HFFc6 (cell line): Measurements from ENCODE around the gene OTOGL. TPM values are rescaled to one million over a fixed set of nuclear protein-coding genes. Genes with fewer than 3 reads are reported as not detected.

Experiments
- DNase-seq: peaks from one replicate; pipeline ENCODE4 v3.0.0-alpha.2; 2018
- H3K27ac Mint-ChIP-seq: 2 replicates; pipeline ENCODE4 v1.8.0; 2020; ENCODE audit warnings: mild to moderate bottlenecking, mixed read lengths
- H3K27me3 Mint-ChIP-seq: 2 replicates; pipeline ENCODE4 v1.8.0; 2021; ENCODE audit warnings: mild to moderate bottlenecking, moderate library complexity, mixed read lengths; ENCODE audit not compliant: insufficient read depth
- H3K36me3 Mint-ChIP-seq: 2 replicates; pipeline ENCODE4 v1.8.0; 2021; ENCODE audit warnings: low read depth, mixed read lengths
- H3K4me1 Mint-ChIP-seq: 2 replicates; pipeline ENCODE4 v1.8.0; 2020; ENCODE audit warnings: low read depth, mixed read lengths
- H3K4me3 Mint-ChIP-seq: 2 replicates; pipeline ENCODE4 v1.8.0; 2020; ENCODE audit warnings: mild to moderate bottlenecking, moderate library complexity, mixed read lengths
- H3K9me3 Mint-ChIP-seq: 2 replicates; pipeline ENCODE4 v1.8.0; 2020; ENCODE audit warnings: mild to moderate bottlenecking, mixed read lengths
- CTCF ChIP-seq: fragments of 200-600 bp; sonication (generic); IDR thresholded peaks from 2 replicates; pipeline ENCODE4 v1.5.0; 2021; ENCODE audit warnings: antibody characterized with exemption, mild to moderate bottlenecking
- total RNA-seq, 6 experiments: library from RNA; stranded (reverse); fragmentation: NEBNext Ultra II Directional; extraction: Animal tissue kit (Norgen Biotek cat#: 25700); gene quantifications; 2 replicates in 1 of 6; 3 replicates in 5 of 6; pipeline ENCODE4 v1.2.3, GENCODE V29; 2021

The OTOGL gene
- total RNA-seq, 6 experiments from 2014 or later = 0.12 to 0.32 (median 0.20) TPM

- H3K27ac Mint-ChIP-seq = peak overlapping the region; percentile 17; the same call in 1 of the 2 replicates
- no peak for TF ChIP-seq CTCF
- H3K36me3 Mint-ChIP-seq = no peaks in the 10 kb centered on the region
- no peak overlapping the region for H3K4me3 Mint-ChIP-seq
- peak; percentile 10 for DNase-seq
- H3K4me1 Mint-ChIP-seq = peaks cover under 1% of the 10 kb centered on the region; the same call in 1 of the 2 replicates
- no peaks in the 10 kb centered on the region for H3K9me3 Mint-ChIP-seq
- no peaks in the 10 kb centered on the region; the same call in 1 of the 2 replicates for H3K27me3 Mint-ChIP-seq
Observed at GRCh38 chr12:80364056-80364455, 264.7 kb downstream of the OTOGL start.

DNA sequence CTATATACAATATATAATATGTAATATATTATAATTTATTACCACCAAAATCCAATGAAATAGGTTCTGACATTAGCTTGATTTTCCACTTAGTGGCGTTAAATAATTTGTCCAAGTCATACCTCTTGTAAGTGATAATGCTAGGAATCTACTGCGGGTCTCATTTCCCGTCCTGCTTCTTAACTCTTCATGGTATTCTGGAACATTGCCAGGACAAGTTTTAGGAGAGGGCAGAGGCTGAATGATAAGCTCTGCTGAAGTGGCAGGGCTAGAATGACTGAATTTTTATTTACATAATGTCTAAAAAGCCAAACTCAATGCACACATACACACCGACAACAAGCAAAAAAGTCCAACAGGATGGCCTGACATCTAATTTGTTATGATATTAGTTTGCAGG is 274.3 kb downstream of the OTOGL start:
- no peaks in the 10 kb centered on the region for H3K27me3 Mint-ChIP-seq
- no peaks in the 10 kb centered on the region for H3K9me3 Mint-ChIP-seq
- TF ChIP-seq CTCF = no peak
- no peak overlapping the region for H3K4me3 Mint-ChIP-seq
- no peaks in the 10 kb centered on the region for H3K36me3 Mint-ChIP-seq
- no peak for DNase-seq
- H3K27ac Mint-ChIP-seq = no peak overlapping the region
- peaks cover 5% of the 10 kb centered on the region; the same call in 1 of the 2 replicates for H3K4me1 Mint-ChIP-seq

- no peaks in the 10 kb centered on the region for H3K36me3 Mint-ChIP-seq
Observed at GRCh38 chr12:80374615-80375014, 275.3 kb downstream of the OTOGL start.

GRCh38 chr12:80377140-80377794 is 277.9 kb downstream of the OTOGL start:
- H3K9me3 Mint-ChIP-seq = no peaks in the 10 kb centered on the region
- DNase-seq = no peak

More at GRCh38 chr12:80374615-80375014, 275.3 kb downstream of the OTOGL start:
- no peaks in the 10 kb centered on the region for H3K27me3 Mint-ChIP-seq
- no peaks in the 10 kb centered on the region for H3K4me1 Mint-ChIP-seq
- no peak for DNase-seq
- H3K27ac Mint-ChIP-seq = no peak overlapping the region
- H3K4me3 Mint-ChIP-seq = no peak overlapping the region
- H3K9me3 Mint-ChIP-seq = no peaks in the 10 kb centered on the region
- TF ChIP-seq CTCF = no peak

GRCh38 chr12:80381121-80381520 is 281.8 kb downstream of the OTOGL start:
- no peak overlapping the region for H3K4me3 Mint-ChIP-seq
- H3K36me3 Mint-ChIP-seq = no peaks in the 10 kb centered on the region
- DNase-seq = no peak
- no peaks in the 10 kb centered on the region for H3K9me3 Mint-ChIP-seq
- H3K27me3 Mint-ChIP-seq = no peaks in the 10 kb centered on the region; the same call in 1 of the 2 replicates
- no peak for TF ChIP-seq CTCF
- H3K4me1 Mint-ChIP-seq = no peaks in the 10 kb centered on the region
- no peak overlapping the region for H3K27ac Mint-ChIP-seq

More at GRCh38 chr12:80377140-80377794, 277.9 kb downstream of the OTOGL start:
- no peak for TF ChIP-seq CTCF
- no peak overlapping the region for H3K27ac Mint-ChIP-seq
- H3K36me3 Mint-ChIP-seq = no peaks in the 10 kb centered on the region
- no peak overlapping the region for H3K4me3 Mint-ChIP-seq
- H3K4me1 Mint-ChIP-seq = no peaks in the 10 kb centered on the region
- H3K27me3 Mint-ChIP-seq = no peaks in the 10 kb centered on the region; the same call in 1 of the 2 replicates
